Ovary (tissue), 9 donors: ENCODE results near the gene POLA1. TPM values are rescaled to one million over a fixed set of nuclear protein-coding genes. Genes with fewer than 3 reads are reported as not detected.

Experiments used
- DNase-seq, 5 donors: peaks; one replicate each; pipeline ENCODE4 v3.0.0-alpha.2; 2019 to 2020
- H3K27ac ChIP-seq, 2 donors: fragments of 200-600 bp; one replicate each; pipeline versions ENCODE4 v1.5.1 to v1.8.0; 2019 to 2022
- H3K27me3 ChIP-seq: fragments of 200-600 bp; one replicate; pipeline ENCODE4 v1.8.0; 2022
- H3K36me3 ChIP-seq: fragments of 200-600 bp; sonication (generic); one replicate; pipeline ENCODE4 v1.5.1; 2019
- H3K4me1 ChIP-seq: one replicate; pipeline ENCODE4 v1.8.1; 2013; ENCODE audit warnings: mild to moderate bottlenecking, moderate library complexity; ENCODE audit not compliant: insufficient read depth
- H3K4me3 ChIP-seq: fragments of 200-600 bp; sonication (generic); one replicate; pipeline ENCODE4 v1.5.1; 2017
- H3K9me3 ChIP-seq, 2 donors: fragments of 200-600 bp in 1 of 2; sonication (generic) in 1 of 2; one replicate each; pipeline versions ENCODE4 v1.5.1 to v1.8.1; 2013 to 2019; ENCODE audit warnings: mild to moderate bottlenecking in 1 of 2, moderate library complexity in 1 of 2
- EP300 ChIP-seq: sonication (generic); formaldehyde crosslinking; IDR thresholded peaks from one replicate; pipeline ENCODE4 v1.6.1; 2017; ENCODE audit warnings: antibody characterized with exemption
- POLR2A ChIP-seq: fragments of 450-650 bp; IDR thresholded peaks from one replicate; pipeline ENCODE4 v1.6.1; 2017; ENCODE audit warnings: antibody characterized with exemption, mild to moderate bottlenecking, moderate library complexity
- WGBS, 3 donors: extraction: QIAGEN DNeasy Blood & Tissue Kit in 1 of 3; methylation state at CpG; one replicate each; pipeline versions ENCODE4 v1.1.5 to v1.1.7; 2013 to 2017; 5-methylcytosine and 5-hydroxymethylcytosine counted together
- intact Hi-C, 4 donors: fragments of 100-400 bp; cut with DNase I; formaldehyde crosslinking; loops; one replicate each; pipeline versions ENCODE4 v1.11.0 to v1.15.1; 2022 to 2023
- polyA plus RNA-seq, 2 donors: library from polyadenylated mRNA; stranded (reverse); fragments of 200-250 nt in 1 of 2; fragments of 350-450 nt in 1 of 2; fragmentation: Illumina TruSeq in 1 of 2; extraction: RNeasy Lipid Tissue Mini Kit (QIAGEN cat#74804) in 1 of 2; gene quantifications; one replicate each; pipeline ENCODE4 v1.2.3, GENCODE V29; 2013 to 2014
- total RNA-seq, 7 donors: library from RNA; depleted of rRNA in 2 of 7; stranded (reverse); fragments of >200 nt in 2 of 7; fragmentation: NEBNext Ultra II Directional in 3 of 7; extraction: Animal tissue kit (Norgen Biotek cat#: 25700) in 3 of 7; gene quantifications; one replicate each; pipeline versions ENCODE4 v1.1.0 to v1.2.4, GENCODE V29; 2016 to 2023
- TF ChIP-seq, protein P1 (sequence below), 3 donors: fragments of 450-650 bp in 2 of 3; fragments of 200-600 bp in 1 of 3; IDR thresholded peaks; one replicate each; pipeline versions ENCODE4 v1.5.1 to v1.8.0; 2016 to 2022; ENCODE audit warnings: antibody characterized with exemption in 3 of 3, mild to moderate bottlenecking in 1 of 3
- donor health status: DM: no; HTN: no; CAD: no; lungs with moderate emphysema.
- donor health status: DM: no; HTN: no; CAD: no.
- donor health status: Bipolar disorder and iron deficiency.
- donor health status: DM: yes; HTN: yes; CAD: no.
- donor health status: DM: no; HTN: no; CAD: no.
- donor health status: DM: yes; HTN: yes; CAD: no.

Gene POLA1
- total and polyA plus RNA-seq, 9 donors, result 5.9 to 20.2 (median 14.1) TPM

DNA sequence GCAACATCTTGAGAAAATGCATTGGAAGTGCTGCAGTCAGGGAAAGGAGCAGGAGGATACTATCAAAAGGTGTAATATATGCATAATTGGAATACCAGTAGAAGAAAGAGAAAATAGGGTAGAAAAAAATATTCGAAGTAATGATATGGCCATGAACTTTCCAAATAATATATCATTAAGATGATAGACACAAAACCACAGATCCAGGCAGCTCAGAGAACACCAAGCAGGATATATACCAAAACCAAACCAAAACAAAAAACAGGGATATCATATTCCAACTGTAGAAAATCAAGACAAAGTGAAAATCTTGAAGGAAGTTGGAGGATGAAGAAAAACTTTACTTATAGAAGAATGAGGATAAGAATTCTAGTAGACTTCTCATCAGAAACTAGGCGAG lies 9.7 kb upstream of the POLA1 start:
- Histone ChIP-seq H3K27me3 (no peaks in the 10 kb centered on the region), H3K4me1 (no peaks in the 10 kb centered on the region), H3K4me3 (no peak overlapping the region), H3K9me3 (no peaks in the 10 kb centered on the region), H3K36me3 (no peaks in the 10 kb centered on the region), H3K27ac (no peak overlapping the region)
- WGBS, 3 donors, result 64 to 74% (median 74%) methylated on average over 2 of the region's 2 CpGs
- TF ChIP-seq EP300 (no peak), POLR2A (no peak)
- TF ChIP-seq, protein P1, sequence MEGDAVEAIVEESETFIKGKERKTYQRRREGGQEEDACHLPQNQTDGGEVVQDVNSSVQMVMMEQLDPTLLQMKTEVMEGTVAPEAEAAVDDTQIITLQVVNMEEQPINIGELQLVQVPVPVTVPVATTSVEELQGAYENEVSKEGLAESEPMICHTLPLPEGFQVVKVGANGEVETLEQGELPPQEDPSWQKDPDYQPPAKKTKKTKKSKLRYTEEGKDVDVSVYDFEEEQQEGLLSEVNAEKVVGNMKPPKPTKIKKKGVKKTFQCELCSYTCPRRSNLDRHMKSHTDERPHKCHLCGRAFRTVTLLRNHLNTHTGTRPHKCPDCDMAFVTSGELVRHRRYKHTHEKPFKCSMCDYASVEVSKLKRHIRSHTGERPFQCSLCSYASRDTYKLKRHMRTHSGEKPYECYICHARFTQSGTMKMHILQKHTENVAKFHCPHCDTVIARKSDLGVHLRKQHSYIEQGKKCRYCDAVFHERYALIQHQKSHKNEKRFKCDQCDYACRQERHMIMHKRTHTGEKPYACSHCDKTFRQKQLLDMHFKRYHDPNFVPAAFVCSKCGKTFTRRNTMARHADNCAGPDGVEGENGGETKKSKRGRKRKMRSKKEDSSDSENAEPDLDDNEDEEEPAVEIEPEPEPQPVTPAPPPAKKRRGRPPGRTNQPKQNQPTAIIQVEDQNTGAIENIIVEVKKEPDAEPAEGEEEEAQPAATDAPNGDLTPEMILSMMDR (IDR thresholded peaks at IDR 0.05), result no peak
- intact Hi-C loops, result no loop called here
- no peak for DNase-seq

DNA sequence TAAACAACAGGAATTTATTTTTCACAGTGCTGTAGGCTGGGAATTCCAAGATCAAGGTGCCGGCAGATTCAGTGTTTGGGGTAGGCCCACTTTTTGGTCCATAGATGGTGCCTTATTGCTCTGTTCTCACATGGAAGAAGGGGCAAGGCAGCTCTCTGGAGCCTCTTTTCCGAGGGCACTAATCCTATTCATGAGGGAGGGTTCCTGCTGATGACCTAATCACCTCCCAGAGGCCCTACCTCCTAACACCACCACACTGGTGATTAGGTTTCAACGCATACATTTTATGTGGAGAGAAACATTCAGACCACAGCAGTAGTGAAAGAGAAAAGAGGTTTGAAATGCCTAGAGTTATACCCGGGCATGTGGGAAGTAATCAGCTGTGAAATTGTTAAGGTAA lies 1.4 kb upstream of the POLA1 start:
- no peaks in the 10 kb centered on the region for H3K4me1 ChIP-seq
- no peaks in the 10 kb centered on the region for H3K9me3 ChIP-seq
- no peaks in the 10 kb centered on the region for H3K36me3 ChIP-seq
- no peak overlapping the region for H3K27ac ChIP-seq
- H3K27me3 ChIP-seq, result no peaks in the 10 kb centered on the region
- DNase-seq, result no peak
- TF ChIP-seq, protein P1 (IDR thresholded peaks at IDR 0.05), result no peak
- TF ChIP-seq POLR2A, result no peak
- TF ChIP-seq EP300, result no peak
- no peak overlapping the region for H3K4me3 ChIP-seq
- intact Hi-C loops, result no loop called here
- WGBS, 3 donors, result 69 to 73% (median 70%) methylated on average over 4 of the region's 4 CpGs

DNA sequence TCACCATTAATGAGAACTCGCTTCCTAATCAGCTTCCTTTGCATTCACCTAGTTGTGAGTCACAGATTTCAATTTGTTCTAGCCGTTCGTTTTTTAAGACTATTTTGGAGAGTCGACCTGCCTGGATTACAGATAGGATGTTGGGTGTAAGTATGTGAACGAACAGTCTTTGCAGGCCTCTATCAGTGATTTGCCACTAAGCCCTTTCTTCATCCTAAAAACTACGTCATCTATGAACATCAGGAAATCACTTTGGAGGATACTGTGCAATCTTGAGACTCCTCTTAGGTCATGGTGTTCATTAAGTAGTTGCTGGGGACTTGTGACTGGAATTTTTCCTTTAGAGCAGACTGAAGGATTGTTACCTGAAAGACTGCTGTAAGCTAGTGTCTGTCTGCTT lies 1.1 kb downstream of the POLA1 start:
- Histone ChIP-seq H3K4me1 (no peaks in the 10 kb centered on the region), H3K4me3 (no peak overlapping the region), H3K9me3 (no peaks in the 10 kb centered on the region), H3K27me3 (no peaks in the 10 kb centered on the region), H3K36me3 (no peaks in the 10 kb centered on the region), H3K27ac (no peak overlapping the region)
- intact Hi-C loops, result no loop called here
- no peak for TF ChIP-seq EP300
- TF ChIP-seq, protein P1 (IDR thresholded peaks at IDR 0.05), result no peak
- no peak for TF ChIP-seq POLR2A
- no peak for DNase-seq
- WGBS, 3 donors, result 34 to 49% (median 38%) methylated on average over 6 of the region's 6 CpGs

DNA sequence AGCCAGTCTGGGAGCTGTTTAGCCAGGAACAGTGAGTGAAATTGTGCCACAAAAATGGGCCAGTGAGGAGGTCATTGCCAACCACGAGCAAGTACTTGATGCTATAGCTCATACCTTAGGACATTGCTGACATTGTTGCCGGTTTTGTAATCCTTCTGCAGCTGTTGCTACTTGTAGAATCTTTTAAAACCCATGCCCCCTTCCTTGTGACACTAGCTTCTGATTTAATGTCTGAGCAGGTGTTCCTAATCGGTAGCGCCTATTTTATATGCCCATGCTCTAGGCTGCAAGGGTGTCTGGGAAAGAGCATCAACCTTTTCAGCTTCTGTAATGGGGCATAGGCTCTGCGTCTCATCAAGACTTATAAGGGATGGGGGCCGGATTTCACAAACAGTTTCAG lies 2.6 kb downstream of the POLA1 start:
- no peak overlapping the region for H3K4me3 ChIP-seq
- 60 to 66% (median 66%) methylated on average over 6 of the region's 6 CpGs for WGBS, 3 donors
- TF ChIP-seq EP300 (no peak), POLR2A (no peak)
- TF ChIP-seq, protein P1 (IDR thresholded peaks at IDR 0.05), result no peak
- no peak for DNase-seq
- H3K4me1 ChIP-seq, result no peaks in the 10 kb centered on the region
- H3K9me3 ChIP-seq, result no peaks in the 10 kb centered on the region
- no peaks in the 10 kb centered on the region for H3K27me3 ChIP-seq
- intact Hi-C loops, result no loop called here
- H3K27ac ChIP-seq, result no peak overlapping the region
- no peaks in the 10 kb centered on the region for H3K36me3 ChIP-seq
